ENCODE measurements around the gene OPRM1.

OPRM1 gene

DNA sequence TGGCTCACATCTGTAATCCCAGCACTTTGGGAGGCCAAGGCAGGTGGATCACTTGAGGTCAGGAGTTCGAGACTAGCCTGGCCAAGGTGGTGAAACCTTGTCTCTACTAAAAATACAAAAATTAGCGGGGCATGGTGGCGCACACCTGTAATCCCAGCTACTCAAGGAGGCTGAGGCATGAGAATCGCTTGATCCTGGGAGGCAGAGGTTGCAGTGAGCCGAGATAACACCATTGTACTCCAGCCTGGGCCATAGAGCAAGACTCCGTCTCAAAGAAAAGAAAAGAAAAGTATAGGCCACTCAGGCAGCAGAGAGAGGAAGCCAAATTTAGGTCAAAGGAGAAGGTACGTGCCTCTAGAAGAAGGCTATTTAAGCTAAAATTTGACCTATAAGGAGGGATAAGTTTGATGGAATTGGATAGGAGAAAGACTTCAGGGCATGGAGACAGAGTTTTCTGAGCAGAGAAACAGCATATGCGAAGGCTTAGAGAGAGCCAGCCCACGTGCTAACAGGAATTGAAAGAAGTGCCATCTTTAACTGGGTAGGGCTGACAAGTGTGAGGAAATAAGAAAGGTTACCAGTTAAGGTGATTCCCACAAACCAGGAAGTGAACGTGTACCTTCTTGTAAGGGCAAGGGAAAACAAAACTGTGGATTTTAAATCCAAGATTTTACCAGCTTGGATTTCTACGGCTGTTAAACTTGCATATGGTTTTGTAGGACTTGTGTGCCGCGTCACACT is 203.7 kb downstream of the OPRM1 start:
- H3K27me3 Mint-ChIP-seq, result no peaks in the 10 kb centered on the region
- peaks cover 86% of the 10 kb centered on the region for H3K4me1 Mint-ChIP-seq (ENCODE audit: low read depth)
- H3K36me3 Mint-ChIP-seq, result peaks cover 15% of the 10 kb centered on the region
- peak overlapping the region; percentile 98 for H3K27ac Mint-ChIP-seq
- H3K4me3 Mint-ChIP-seq, result peak overlapping the region; percentile 97
- H3K9me3 Mint-ChIP-seq (ENCODE audit: low read depth), result no peaks in the 10 kb centered on the region

- H3K36me3 Mint-ChIP-seq, result peaks cover 15% of the 10 kb centered on the region
- H3K27ac Mint-ChIP-seq, result peak overlapping the region; percentile 98
- H3K9me3 Mint-ChIP-seq (ENCODE audit: low read depth), result no peaks in the 10 kb centered on the region
- no peaks in the 10 kb centered on the region for H3K27me3 Mint-ChIP-seq
- H3K4me1 Mint-ChIP-seq (ENCODE audit: low read depth), result peaks cover 90% of the 10 kb centered on the region
- H3K4me3 Mint-ChIP-seq, result peak overlapping the region; percentile 97
These were observed 205.0 kb downstream of the OPRM1 start for GRCh38 chr6:154243793-154244750.

GRCh38 chr6:154245506-154245905 is 206.5 kb downstream of the OPRM1 start:
- no peaks in the 10 kb centered on the region for H3K27me3 Mint-ChIP-seq
- peaks cover 14% of the 10 kb centered on the region for H3K36me3 Mint-ChIP-seq

GRCh38 chr6:154246723-154247118 is 207.7 kb downstream of the OPRM1 start:
- Mint-ChIP-seq H3K36me3 (peaks cover 13% of the 10 kb centered on the region), H3K27me3 (no peaks in the 10 kb centered on the region), H3K9me3 (ENCODE audit: low read depth) (no peaks in the 10 kb centered on the region), H3K4me3 (peak overlapping the region; percentile 97), H3K27ac (peak overlapping the region; percentile 98), H3K4me1 (ENCODE audit: low read depth) (peaks cover 92% of the 10 kb centered on the region)

More at GRCh38 chr6:154245506-154245905, 206.5 kb downstream of the OPRM1 start:
- H3K9me3 Mint-ChIP-seq (ENCODE audit: low read depth), result no peaks in the 10 kb centered on the region
- peak overlapping the region; percentile 97 for H3K4me3 Mint-ChIP-seq
- H3K27ac Mint-ChIP-seq, result peak overlapping the region; percentile 98
- peaks cover 92% of the 10 kb centered on the region for H3K4me1 Mint-ChIP-seq (ENCODE audit: low read depth)

DNA sequence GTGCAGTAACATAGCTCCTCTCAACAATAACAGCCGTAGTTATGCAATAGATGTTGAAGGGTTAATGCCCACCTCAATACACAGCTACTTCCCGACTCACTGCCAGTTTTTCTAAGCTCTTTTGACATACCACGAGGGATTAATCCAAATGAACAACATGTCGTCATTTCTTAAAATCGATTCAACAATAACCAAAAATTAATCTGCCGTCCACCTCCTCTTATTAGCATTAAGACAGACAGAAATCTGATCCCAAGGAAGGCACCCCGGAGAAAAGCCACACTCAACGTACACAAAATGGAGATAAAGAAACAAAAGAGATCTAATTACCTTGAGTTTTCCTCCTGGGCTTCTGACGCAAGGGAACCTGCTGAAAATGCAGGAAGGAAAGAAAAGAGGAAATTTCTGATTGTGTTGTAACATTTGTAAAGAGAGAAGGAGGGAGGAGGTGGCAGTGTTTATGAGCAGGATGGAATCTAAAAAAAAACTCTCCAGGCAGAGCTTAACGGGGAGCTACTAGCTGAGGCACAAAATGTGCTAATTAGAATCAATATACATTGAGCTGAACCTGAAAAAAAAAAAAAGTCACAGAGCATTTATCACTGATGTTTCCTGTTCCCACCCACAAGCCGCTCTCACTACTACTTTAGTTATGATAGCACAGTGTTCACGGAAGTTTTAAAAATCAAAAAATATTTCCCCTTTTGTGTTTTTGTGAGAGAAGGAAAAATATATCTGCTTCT is 208.2 kb downstream of the OPRM1 start:
- peaks cover 13% of the 10 kb centered on the region for H3K36me3 Mint-ChIP-seq
- no peaks in the 10 kb centered on the region for H3K27me3 Mint-ChIP-seq
- no peaks in the 10 kb centered on the region for H3K9me3 Mint-ChIP-seq (ENCODE audit: low read depth)
- peak overlapping the region; percentile 98 for H3K27ac Mint-ChIP-seq
- peaks cover 93% of the 10 kb centered on the region for H3K4me1 Mint-ChIP-seq (ENCODE audit: low read depth)
- peak overlapping the region; percentile 97 for H3K4me3 Mint-ChIP-seq

GRCh38 chr6:154249499-154250298 is 210.7 kb downstream of the OPRM1 start:
- Mint-ChIP-seq H3K36me3 (peaks cover 5% of the 10 kb centered on the region), H3K4me1 (ENCODE audit: low read depth) (peaks cover 84% of the 10 kb centered on the region), H3K27ac (peak overlapping the region; percentile 94), H3K27me3 (no peaks in the 10 kb centered on the region), H3K4me3 (peak overlapping the region; percentile 75), H3K9me3 (ENCODE audit: low read depth) (peaks cover 7% of the 10 kb centered on the region)

- H3K27me3 Mint-ChIP-seq, result no peaks in the 10 kb centered on the region
These were observed 212.1 kb downstream of the OPRM1 start for GRCh38 chr6:154251116-154251515.

DNA sequence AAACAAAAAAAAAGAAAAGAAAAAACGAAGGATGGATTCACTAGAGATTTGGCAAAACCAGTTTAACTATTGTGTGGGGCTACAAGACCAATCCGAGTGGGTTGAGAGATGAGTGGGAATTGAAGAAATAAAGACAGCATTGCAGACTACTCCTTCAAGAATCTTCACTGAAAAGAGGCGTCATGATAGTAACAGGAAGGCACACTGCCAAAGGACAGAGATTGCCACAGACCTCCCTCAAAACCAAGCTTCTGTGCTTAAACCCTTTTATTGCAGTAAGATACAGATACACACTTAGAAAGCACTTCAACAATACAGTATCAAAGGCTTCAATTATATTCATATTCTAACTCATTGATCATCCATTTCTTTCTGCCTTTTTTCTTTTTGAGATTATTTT is 213.6 kb downstream of the OPRM1 start:
- peaks cover 15% of the 10 kb centered on the region for H3K9me3 Mint-ChIP-seq (ENCODE audit: low read depth)
- H3K4me1 Mint-ChIP-seq (ENCODE audit: low read depth), result peaks cover 70% of the 10 kb centered on the region
- peak overlapping the region; percentile 40 for H3K4me3 Mint-ChIP-seq
- no peaks in the 10 kb centered on the region for H3K27me3 Mint-ChIP-seq
- H3K36me3 Mint-ChIP-seq, result peaks cover 23% of the 10 kb centered on the region
- H3K27ac Mint-ChIP-seq, result peak overlapping the region; percentile 94

More at GRCh38 chr6:154251116-154251515, 212.1 kb downstream of the OPRM1 start:
- Mint-ChIP-seq H3K27ac (peak overlapping the region; percentile 94), H3K9me3 (ENCODE audit: low read depth) (peaks cover 15% of the 10 kb centered on the region), H3K36me3 (peaks cover 15% of the 10 kb centered on the region), H3K4me1 (ENCODE audit: low read depth) (peaks cover 71% of the 10 kb centered on the region), H3K4me3 (no peak overlapping the region)

GRCh38 chr6:154257067-154257466 is 218.0 kb downstream of the OPRM1 start:
- Mint-ChIP-seq H3K36me3 (peaks cover 21% of the 10 kb centered on the region), H3K27me3 (no peaks in the 10 kb centered on the region), H3K9me3 (ENCODE audit: low read depth) (peaks cover 15% of the 10 kb centered on the region), H3K4me1 (ENCODE audit: low read depth) (peaks cover 50% of the 10 kb centered on the region), H3K4me3 (no peak overlapping the region), H3K27ac (peak overlapping the region; percentile 28)

GRCh38 chr6:154258064-154258757 is 219.2 kb downstream of the OPRM1 start:
- Mint-ChIP-seq H3K27me3 (no peaks in the 10 kb centered on the region), H3K36me3 (peaks cover 21% of the 10 kb centered on the region), H3K9me3 (ENCODE audit: low read depth) (peaks cover 15% of the 10 kb centered on the region), H3K27ac (peak overlapping the region; percentile 56), H3K4me3 (peak overlapping the region; percentile 17), H3K4me1 (ENCODE audit: low read depth) (peaks cover 41% of the 10 kb centered on the region)

GRCh38 chr6:154261688-154262397 is 222.8 kb downstream of the OPRM1 start:
- Mint-ChIP-seq H3K36me3 (peaks cover 7% of the 10 kb centered on the region), H3K9me3 (ENCODE audit: low read depth) (no peaks in the 10 kb centered on the region), H3K27ac (no peak overlapping the region), H3K4me1 (ENCODE audit: low read depth) (peaks cover 40% of the 10 kb centered on the region), H3K27me3 (no peaks in the 10 kb centered on the region), H3K4me3 (no peak overlapping the region)

DNA sequence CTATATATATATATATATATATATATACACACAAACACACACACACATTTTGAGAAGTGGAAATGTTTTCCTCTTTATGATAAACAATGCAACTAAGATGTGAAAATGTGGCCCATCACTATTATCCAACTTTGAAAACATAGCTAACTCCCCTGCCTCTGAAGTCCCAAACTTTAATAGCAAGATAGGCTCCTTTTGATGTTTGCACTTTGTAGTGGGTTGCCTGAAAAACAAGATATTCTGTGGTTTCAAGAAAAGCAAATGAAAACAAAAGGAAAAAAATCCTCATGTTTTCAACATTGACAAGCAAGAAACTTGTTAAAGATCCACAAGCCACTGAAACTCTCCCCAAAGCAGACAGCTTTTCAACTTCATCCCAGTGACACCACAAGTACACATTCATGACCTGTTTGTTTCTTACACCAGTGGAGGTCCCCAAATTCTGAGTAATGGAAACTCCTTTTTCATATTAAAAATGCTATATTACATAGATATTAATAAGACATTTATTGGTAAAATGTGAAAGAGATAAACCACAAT is 227.6 kb downstream of the OPRM1 start:
- H3K4me3 Mint-ChIP-seq, result peak overlapping the region; percentile 30
- H3K27me3 Mint-ChIP-seq, result no peaks in the 10 kb centered on the region
- peaks cover 34% of the 10 kb centered on the region for H3K4me1 Mint-ChIP-seq (ENCODE audit: low read depth)
- peaks cover 3% of the 10 kb centered on the region for H3K36me3 Mint-ChIP-seq
- H3K27ac Mint-ChIP-seq, result no peak overlapping the region
- no peaks in the 10 kb centered on the region for H3K9me3 Mint-ChIP-seq (ENCODE audit: low read depth)

Data from activated naive CD8-positive, alpha-beta T cell (primary cell).